HG03575 (cell line): Measurements from ENCODE around the gene USF1.
A peak's percentile ranks its signal among the peaks of the same experiment; 100 is the strongest.

ENCODE experiments used
- ATAC-seq: cut with Tn5 transposase; IDR thresholded peaks from one replicate; pipeline ENCODE4 v1.9.1; 2021; ENCODE audit not compliant: unreplicated experiment, insufficient number of reproducible peaks, low FRiP score; ENCODE audit errors: extremely low read depth

Gene USF1, protein sequence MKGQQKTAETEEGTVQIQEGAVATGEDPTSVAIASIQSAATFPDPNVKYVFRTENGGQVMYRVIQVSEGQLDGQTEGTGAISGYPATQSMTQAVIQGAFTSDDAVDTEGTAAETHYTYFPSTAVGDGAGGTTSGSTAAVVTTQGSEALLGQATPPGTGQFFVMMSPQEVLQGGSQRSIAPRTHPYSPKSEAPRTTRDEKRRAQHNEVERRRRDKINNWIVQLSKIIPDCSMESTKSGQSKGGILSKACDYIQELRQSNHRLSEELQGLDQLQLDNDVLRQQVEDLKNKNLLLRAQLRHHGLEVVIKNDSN

DNA sequence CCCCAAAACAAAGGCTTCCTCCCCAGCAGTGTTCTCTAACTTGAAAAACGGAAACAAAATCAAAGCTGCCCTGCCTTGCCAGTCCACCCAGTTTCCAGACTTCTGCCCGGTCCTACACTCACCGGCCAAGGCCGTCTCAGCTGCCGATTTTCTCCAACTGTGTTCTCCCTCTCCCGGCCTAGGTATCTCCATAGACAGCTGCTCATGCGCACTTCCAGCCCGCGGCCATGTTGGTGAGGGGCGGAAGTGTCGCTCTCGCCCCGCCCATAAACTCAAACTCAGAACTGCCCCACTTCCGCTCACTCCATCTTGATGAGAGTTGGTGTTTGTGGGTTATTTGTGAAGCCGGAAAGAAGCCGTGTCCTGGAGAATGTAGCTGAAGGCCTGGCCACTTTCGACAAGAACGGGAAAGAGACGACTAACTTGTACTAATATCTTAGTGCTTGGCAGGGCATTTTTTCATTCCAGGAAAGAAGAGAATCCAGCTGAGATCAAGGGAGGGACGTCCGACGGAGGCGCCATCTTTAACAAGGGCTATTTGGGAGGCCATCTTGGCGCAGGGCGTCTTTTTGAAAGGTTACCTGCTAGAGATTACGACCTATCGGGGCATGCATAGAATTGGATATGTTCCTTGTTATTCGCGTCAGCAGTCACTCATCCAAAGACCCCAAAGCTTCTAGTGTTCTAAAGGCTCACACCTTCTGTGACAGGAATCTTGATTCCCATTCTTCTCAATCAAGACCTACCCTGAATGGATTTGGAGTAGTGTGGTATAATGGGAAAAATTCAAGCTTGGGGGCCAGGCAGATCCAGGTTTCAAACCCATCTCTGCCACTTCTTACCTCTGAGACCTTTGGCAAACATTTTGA, at the start of gene USF1:
Gene USF1 (minus strand): TSS at position 242 of the 869 bp plus-strand sequence. CDS start 2,702 bp downstream, outside the sequence.
- ATAC-seq, result peak; percentile 40

DNA sequence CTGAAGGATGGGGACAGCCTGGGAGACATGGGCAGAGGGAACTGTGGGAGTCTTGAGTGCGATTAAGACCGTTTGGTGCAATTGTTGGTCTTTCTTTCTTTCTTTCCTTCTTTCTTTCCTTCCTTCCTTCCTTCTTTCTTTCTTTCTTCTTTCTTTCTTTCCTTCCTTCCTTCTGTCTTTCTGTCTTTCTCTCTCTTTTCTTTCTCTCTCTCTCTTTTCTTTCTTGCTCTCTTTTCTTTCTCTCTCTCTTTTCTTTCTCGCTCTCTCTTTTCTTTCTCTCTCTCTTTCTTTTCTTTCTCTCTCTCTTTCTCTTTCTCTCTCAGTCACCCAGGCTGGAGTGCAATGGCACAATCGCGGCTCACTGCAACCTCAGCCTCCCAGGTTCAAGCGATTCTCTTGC, 49.5 kb upstream of the USF1 start:
- no peak for ATAC-seq

DNA sequence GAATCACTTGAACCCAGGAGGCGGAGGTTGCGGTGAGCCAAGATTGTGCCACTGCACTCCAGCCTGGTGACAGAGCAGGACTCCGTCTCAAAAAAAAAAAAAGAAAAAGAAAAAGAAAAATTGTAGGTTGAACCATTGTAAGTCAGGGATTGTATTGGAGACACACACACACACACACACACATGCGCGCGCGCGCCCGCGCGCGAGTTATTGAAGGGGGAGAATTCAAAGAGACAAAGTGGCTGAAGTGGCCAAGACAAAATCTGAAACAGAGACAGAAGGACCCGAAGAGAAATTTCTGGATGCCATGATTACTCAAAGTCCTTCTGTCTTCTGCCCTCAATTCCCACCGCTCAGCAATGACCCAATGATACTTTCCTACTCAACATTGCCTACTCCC, 48.7 kb upstream of the USF1 start:
- no peak for ATAC-seq

DNA sequence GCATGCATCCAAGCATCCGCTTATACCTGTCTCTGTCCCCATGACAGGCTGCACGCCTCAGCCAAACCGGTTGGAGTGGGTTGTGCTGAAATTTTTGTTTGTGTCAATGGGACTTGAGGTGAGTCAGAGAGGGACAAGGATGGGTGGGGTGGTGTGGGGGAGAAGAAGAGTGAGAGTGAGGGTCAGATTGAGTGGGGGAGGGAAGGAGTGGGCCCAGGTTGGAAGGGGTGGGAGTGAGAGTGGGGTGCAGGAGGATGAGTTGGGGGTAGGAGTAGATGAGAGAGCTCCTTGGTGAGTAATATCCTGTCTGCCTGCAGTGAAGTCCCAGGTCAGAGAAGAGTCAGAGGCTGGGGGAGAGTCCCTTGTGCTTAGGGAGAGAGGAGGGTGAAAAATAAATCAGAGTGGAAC, 46.8 kb upstream of the USF1 start:
- no peak for ATAC-seq

DNA sequence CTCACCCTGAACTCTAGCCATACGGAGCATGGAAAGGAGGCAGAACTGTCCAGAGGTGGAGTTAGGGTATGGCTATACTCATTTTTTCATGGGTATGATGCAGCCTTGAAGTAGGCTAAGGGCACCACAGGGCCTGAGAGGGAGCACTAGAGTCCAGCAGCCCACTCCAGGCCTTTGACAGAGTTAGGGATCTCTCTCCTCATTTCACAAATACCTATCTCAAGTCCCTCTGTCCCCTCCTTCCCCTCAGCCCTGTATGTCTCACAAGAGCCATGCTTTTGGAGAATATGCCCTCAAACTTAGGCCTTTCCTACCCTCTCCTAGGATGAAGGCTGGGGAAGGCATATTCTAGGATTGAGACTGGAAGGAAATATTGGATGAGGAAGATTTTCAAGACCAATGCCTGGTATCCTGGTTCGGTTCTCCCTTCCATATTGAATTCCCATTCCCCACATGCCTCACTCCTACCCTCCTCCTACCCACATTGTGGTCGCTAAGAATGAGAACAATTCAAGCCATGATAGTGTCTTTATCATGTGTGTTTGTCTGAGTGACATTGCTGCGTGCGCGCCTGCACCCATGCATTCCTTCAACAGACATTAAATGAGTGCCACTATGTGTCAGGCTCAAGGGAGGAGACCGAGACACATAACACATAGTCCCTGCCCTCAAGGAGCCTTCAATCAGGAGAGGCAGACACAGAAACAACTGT, 46.2 kb upstream of the USF1 start:
- no peak for ATAC-seq

DNA sequence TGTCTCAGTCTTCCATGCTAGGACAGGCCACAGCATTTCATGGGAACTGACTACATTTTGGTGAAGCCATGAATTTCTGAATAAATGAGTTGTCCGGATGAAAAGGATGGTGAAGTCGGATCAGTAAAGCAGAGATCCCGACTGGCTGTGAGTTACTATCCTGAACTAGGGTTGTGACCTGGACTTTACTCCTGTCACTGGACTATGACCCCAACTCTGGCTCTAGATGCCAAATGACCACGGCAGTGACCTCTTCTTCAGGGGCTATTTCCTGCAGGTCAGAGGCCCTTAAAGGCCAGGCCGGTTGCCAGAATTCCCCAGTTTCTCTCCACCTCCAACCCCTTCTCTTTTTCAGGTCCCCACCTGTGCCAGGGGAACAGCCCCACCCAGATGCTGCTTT, 45.3 kb upstream of the USF1 start:
- no peak for ATAC-seq

DNA sequence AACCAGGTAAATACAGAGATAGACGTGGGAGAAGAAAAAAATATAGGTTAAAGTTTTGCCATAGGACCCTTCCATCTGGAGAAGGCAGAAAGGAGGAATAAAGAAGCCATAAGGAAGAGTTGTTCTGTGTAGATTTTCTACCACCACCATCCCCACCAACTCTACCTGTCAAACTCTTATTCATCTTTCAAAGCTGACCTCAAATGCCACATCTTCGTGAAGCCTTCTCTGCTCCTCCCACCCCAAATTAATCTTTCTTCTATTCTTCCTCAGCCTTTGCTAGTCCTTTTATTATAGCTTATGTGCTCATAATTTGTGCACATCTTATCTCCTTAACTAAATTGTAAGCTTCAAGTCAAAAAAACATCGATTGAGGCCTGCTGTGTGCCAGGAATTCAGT, 44.8 kb upstream of the USF1 start:
- ATAC-seq, result no peak

DNA sequence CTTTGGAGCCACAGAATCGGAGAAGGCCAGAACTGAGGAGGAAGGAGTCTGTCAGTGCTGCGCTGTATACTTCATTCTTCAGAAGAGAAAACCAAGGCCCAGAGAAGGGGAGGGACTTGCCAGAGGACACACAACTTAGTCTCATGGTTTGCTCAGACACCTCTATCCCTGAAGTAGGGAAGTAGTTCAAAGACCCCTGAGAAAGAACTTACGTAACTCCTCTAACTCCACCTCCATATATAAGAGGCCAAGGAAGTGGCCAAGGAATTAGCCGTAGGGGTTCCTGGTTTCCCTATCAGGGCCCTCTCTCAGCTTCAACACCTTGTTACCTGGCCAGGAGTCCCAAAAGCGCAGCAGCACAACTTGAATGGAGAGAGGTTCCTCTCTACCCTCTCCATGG, 44.2 kb upstream of the USF1 start:
- no peak for ATAC-seq

DNA sequence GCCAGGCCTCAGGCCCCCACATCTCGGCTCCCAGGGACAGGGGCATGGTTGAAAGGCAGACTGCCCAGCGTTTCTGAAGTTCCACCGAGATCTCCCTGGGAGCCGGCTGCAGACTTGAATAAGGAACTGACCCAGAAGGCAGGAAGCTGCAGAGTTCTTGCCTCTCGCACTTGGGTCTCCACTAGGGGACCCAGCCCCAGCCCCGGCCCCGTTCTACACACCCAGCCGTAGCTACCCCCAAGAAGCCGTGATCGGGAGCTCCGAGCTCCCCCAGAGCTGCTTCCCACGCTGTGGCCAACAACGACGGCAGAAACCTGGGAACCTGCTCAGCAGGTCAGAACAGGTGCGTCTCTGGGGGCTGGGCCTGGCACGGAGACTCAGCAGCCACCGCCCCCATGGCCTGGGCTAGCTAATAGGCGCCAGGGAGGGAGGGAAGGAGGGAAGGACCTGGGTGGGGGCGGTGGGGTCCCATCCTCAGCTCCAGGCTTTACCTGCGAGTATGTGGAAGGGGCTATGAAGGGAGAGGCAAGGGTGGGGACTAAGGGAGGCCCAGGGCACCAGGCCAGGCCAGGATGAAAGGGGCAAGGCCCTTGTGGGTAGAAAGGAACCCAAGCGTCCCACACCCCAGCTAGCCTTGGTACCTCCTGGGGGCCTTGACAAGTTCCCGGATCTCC, 43.6 kb upstream of the USF1 start, which contains the start of gene NECTIN4:
Gene NECTIN4 (minus strand): TSS at position 308 of the 674 bp plus-strand sequence. CDS start 262 bp downstream, at position 46.
- no peak for ATAC-seq

DNA sequence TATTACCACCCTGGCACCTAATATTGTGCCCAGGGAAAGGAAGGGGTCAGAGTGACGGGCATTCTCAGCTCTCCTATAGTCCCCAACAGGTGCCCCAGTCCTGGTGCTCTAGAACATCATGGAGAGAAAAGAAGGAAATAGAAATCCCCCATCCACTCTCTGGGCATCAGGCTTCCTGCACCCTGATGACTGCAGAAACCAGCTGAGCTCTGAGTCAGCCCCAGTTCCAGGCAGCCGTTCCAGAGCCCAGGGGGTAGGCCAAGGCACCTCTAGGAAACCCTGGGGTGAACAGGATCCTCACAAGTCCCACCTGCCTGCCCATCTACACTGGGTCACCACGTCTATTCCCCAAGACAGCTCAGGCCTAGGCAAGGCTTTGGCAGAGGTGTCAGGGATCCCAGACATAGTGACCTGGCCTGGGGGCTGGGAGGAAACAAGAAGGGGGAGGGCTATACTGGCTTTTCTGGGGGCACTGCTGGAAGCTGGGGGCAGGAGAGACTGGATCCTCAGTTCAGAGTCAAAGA, 42.9 kb upstream of the USF1 start:
- ATAC-seq, result no peak

DNA sequence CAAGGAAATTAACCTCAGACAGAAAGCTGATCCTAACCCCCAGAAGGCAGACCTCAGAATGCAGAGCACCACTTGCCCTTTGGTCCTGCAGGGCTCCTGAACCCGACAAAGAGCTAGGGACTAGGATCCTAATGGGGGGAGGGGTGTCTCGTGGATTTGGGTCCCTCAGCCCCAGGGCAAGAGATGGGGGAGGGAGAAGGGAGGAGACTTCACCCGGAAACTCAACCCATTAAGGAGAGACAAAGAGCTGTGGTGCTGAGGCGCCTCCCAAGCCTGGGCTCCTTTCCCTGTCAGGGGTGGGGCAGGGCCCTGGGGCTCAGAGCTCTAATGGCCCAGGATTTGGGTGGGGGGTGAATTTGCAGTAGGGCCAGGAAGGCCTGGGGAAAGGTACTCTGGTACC, 40.7 kb upstream of the USF1 start:
- no peak for ATAC-seq

DNA sequence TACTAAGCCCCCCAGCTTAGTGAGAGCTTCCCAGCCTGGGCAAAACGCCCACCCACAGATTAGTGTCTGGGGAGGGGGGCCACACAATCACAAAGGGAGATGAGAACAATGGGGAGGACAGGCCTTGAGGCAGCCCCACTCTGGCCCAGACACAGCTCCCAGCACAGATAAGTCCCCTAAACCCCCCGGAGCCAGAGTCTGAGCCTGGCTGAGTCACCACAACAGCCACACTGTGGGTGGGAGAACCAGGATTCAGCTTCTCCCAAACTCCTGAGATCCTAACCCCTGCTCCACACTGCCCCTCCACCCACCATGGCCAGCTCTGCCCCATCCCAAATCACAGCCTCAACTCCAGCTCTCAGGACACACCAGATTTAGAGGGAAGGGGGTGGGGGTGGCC, 39.4 kb upstream of the USF1 start:
- no peak for ATAC-seq

DNA sequence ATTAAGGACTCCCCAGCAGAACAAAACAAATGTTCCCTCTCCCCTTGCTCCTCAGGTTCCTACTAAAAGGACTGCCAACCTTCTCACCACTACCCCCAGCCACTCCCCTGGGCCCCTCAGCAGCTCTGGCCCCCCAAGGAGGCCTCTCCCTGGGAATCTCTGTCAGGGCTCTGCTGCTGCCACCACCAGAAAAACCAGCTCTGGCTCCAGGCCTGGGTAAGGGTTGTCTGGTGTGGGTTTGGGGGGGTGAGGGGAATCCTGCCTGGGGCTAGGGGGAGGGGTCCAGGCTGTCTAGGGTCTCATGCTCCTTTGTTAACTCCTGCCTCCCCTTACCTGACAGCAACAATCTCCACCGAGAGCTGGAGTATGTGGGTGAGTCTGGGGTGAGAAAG, 38.8 kb upstream of the USF1 start:
- ATAC-seq, result no peak

DNA sequence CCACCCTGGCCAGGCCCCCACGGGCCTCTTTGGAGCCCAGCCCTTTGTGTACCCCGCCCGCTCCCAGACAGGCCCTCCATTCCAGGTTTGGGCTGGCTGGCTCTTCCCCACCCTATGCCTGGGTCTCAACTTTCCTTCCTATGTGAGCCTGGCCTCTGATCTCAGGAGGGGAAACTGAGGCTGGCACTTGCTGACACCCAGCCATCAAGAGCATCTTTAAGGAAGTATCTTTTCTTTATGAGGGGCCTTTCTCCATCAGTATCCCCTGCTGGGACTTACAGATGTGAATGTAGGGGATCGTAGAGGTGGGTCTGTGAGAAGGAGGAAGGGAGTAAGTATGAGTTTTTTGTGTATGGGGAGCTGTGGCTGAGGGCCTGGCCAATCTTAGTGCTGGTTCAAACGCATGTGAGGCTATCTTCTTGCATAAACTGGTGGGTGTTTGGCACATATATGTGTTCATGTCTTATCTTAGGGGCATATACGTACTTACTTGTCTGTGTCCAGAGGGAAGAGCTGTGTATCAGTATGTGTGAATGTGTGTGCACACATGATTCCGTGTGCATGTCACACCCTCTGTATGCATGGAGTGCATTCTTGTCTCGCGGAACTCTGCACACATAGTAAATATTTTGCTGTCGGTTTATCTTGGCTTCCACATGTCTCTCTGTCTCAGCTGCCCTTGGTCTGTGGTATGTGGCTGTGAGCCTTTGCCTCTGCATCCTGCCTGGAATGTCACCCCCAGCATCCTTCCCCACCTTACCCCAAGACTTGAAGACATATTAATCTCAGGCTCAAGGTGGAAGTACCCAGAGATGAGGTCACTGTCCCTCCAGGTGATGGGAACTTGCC, 38.2 kb upstream of the USF1 start:
- no peak for ATAC-seq

DNA sequence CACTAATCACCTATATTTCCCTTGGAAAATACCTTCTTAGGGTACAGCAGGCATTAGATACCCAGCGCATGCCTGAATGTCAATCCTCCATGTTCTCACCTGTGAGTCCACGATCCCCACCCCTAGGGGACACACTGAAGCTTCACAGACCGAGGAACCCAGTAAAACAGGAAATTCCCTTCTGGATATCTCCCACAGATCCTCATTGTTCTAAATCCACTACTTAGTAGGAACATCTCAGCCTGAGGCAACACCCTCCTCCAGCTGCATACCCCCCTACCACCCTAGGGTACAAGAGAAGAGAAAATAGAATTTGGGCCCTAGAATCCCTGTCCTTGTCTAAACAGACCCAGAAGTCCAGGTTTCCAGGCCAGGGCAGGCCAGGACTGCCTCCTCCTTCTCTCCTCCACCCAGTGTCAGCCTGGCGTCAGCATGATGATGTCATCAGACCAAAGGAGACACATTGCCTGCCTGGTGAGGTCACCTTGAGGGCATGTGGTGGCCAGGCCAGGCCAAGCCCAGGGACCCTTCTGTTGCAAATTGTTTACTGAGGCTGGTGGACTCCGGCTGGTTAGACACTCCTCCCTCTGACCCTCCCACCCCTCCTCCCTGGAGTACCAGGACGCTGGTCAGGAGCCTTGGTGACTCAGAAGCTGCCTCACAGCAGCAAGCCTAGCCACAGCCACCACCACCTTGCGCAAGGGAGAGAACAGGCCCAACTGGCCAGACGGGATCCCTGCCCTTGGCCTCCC, 37.4 kb upstream of the USF1 start:
- no peak for ATAC-seq

DNA sequence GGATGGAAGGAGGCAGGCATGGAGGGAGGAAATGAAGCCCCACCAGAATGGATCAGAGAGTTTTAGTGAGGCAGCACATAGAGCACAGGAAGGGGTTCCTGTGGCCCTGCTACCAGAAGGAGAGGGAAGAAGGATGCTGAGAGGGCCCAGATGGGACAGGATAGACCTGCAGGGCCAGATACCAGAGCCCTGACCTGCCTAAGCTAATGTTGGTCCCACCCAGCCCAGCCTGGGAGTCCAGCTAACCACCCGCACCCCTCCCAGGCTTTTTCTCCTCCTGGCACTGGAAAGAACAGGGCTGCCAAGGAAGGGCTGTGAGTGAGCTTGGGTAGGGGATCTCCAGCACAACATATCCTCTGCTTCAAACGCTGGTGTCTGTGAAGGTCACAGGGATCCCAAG, 36.7 kb upstream of the USF1 start:
- no peak for ATAC-seq

DNA sequence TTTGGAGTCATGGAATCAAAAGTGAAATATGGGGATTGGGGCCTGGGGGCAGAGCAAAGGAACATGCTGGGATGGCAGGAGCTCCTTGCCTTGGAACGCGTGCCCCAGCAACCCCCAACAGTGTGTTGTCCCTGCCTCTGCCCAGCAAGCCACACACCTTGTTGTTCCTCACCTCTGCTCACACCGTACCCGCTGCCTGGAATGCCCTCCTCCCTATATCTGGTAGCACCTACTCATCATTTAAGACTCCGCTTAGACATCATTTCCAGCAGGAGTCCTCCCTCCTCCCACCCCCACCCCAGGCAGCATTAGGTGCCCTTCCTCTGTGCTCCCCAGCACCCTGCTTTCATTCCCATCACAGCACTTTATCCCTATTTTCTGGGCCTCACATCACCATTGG, 35.7 kb upstream of the USF1 start:
- no peak for ATAC-seq
